SKM-1 treated with dmso at 0.1 percent for 144 hours (cell line): ENCODE measurements around the gene DNAAF1.

Experiments
- DNase-seq: peaks from one replicate; lab custom pipeline; 2025; ENCODE audit not compliant: unreplicated experiment; lab: John Stamatoyannopoulos, UW

DNAAF1 gene

DNA sequence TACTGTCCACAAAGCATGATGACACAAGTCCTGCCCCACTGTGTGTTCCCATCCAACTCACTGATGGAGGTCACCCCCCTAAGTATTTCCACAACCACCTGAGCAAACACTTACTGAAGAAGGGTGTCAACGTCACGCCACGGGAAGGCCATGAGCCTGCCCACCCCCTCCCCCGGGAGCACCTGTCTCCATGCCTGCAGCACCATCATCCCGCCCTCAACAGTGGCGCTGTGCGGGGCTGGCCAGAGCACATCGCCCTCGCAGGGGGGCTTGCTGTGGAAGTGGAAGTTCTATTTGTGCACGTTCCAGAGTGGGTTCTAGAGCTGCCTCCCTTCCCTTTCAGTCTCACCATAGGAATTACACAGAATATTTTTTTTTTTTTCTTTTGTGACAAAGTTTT, 24.1 kb upstream of the DNAAF1 start:
- DNase-seq = no peak

DNA sequence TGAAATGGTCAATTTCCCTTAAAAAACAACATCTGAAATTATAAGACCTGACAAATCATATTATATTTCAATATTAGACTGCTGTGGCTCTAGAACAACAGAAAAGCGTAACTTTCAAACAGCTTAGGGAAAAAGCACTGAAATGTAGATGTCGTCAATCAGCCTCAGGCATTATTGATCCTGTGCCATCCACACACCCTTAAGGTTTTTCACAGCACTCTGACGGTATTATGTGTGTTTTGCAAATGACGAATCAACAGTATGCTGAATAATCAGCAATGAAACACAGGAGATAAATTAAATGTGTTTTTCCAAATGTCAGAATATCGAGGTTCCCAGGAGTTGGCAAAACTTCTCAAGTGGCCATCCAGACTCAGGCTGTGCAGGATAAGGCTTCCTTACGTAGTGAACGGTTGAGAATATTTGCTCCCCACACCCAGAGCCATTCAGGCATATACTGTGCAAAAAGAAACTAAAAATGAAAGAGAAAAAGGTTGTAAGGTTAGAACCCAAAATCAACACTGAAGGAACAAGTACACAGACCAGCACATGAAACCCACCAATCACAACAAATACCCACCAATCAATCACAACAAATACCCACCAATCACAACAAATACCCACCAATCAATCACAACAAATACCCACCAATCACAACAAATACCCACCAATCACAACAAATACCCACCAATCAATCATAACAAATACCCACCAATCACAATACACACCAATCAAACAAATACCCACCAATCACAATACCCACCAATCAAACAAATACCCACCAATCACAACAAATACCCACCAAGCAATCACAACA, 20.6 kb upstream of the DNAAF1 start:
- DNase-seq = no peak

DNA sequence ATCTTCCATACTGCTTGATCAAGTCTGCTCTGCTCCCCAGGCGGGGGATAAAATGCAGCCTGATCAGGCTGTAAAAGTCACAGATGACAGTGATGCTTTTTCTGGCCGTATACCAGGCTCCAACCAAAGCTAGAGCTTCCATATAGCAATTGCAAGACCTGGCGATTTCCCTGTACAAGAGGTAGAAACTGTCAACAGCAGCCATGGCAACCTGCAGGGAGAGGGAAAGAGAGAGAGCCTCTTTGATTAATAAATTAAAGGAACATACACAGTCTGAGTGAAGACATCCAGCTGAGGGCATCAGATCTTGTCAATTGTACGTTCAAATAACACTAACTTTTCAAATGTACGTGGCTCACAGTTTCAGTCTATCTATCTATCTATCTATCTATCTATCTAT, 14.0 kb upstream of the DNAAF1 start:
- no peak for DNase-seq

GRCh38 chr16:84132527-84133285, 12.4 kb upstream of the DNAAF1 start:
- DNase-seq = no peak

DNA sequence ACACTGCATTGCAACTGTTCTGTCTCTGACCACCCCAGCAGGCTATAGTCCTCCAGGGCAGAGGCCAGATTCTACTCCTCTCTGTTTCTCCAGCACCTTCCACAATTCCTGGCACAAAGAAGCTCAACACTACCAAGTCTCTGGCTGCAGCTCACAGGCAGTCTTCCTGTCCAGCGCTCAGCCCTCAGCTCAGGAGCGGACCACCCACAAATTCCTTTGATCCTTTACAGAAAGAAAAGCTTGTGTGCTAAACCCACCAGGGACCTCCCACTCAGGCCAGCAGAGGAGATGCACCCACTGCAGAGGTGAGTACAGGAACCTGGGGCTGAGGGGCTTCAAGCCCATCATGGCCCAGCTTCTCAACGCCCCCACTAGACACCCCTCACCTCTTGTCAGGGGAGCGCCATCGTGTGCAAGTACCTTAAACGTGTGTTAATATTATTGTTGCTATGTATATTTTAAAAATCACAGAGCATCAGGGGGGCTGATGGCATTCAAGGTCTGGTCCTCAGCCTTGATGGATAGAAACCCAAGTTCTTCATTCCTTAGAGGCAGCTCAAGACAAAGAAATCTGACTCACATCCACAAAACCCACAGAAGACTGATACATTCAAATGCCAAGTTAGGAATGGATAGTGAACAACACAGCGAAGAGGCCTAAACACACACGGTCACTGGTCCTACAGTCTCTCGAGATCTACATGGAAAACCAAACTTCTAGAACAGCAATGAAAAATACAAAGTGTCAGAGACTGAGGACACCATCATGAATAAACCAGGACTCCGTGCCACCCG, 8.6 kb upstream of the DNAAF1 start:
- no peak for DNase-seq

DNA sequence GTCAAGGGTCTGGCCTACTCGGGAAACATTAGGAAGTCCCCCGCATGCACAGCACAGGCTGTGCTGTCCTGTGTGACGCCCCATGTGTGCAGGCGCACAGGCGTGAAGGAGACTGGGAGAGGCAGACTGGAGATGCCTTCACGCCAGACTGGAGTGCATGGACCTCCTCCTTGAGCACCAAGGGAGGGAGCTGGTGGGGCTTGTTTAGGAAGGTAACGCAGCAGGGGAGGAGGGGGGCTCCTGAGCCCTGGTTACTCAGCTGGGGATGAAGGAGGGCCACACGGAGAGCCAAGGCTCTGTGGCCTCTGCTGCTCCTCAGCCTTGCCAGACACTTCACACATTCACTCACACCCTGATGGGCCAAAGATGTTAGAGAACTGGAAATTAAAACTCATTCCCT, 7.8 kb upstream of the DNAAF1 start:
- no peak for DNase-seq

- DNase-seq = no peak
These were observed 7.2 kb upstream of the DNAAF1 start for GRCh38 chr16:84137769-84138357.

DNA sequence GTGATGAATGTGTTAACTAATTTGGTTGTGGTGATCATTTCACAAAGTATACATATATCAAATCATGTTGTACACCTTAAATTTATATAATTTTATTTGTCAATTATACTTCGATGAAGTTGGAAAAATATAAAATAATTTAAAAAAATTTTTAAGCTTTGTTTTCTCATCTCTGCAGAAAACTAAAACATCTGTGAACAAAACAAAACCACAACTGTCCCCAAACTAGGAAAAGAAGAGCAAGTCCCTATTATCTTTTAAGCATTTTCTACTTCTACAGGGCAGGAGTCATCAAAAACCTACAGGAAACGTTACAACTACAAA, 6.6 kb upstream of the DNAAF1 start:
- no peak for DNase-seq

GRCh38 chr16:84138824-84139627, 6.1 kb upstream of the DNAAF1 start:
- no peak for DNase-seq

DNA sequence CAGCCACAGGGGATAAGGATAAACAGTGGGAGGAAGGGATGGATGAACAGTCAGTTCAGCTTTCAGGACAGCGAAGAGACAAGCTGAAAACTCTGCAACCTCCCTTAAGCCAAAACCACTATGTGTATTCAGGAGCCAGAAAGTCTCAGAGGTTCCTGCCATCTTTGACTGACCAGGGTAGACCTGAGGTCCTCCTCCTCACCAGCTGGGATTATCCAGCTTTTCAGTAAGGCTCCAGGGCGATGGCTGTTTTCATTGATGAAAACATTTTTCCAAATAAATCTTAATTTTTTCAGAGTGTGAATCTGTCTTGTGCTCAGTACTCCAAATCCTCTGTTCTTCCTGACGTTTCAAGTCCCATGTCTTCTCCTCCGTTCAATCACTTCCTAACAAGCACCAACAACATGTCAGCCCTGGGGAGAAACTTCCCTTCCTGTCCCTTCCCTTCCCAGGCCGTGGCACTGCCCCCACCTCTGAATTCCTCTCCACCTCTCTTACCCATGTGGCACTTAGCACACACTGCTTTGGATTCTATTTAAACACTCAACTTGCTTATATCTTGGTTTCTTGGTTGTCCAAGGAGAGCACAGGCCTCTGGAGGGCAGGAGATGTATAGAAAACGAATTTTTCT, 5.4 kb upstream of the DNAAF1 start:
- DNase-seq = no peak

GRCh38 chr16:84141143-84141670, 3.9 kb upstream of the DNAAF1 start:
- DNase-seq = no peak

DNA sequence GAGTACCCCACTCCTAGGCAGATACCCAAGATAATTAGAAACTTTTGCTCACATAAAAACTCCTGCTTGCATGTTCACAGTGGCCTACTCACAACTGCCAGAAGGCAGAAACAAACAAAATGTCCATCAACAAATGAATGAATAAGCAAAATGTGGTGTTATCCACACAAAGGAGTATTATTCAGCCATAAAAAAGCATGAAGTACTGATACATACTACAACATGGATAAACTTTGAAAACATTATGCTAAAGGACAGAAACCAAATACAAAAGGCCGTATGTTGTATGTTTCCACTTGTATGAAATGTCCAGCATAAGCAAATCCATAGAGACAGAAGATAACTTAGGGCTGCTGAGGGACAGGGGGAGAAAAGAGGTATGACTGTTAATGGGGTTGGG, 2.0 kb upstream of the DNAAF1 start:
- DNase-seq = no peak

GRCh38 chr16:84143784-84144199, 1.3 kb upstream of the DNAAF1 start:
- no peak for DNase-seq

- DNase-seq = no peak
These were observed 774 bp upstream of the DNAAF1 start for GRCh38 chr16:84144209-84144858.

- no peak for DNase-seq
These were observed 5.8 kb downstream of the DNAAF1 start for GRCh38 chr16:84150926-84151325.

DNA sequence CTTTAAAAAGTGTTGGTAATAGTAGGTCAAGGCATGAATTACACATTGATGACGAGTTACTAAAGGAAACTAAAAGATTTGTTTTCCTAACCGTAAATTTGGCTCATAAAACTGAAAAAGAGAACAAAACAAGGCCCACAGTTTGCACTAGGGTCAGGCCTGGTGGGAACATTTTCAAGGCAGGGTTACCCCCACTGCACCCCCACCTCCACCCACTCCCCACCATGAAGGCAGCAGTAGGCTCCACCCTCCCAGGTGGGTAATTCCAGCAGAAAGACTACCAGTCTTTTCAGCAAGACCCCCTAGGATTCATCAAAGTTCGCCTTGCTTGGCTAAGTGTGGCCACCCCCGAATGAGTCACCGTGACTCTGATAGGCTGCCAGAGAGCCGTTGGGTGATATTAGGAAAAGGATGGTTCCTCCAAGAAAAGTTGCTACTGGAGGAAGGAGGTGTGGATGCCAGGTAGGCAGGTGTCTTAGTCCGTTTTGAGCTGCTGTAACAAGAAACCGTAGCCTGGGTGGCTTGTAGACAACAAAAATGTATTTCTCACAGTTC, 8.6 kb downstream of the DNAAF1 start:
- DNase-seq = no peak

DNA sequence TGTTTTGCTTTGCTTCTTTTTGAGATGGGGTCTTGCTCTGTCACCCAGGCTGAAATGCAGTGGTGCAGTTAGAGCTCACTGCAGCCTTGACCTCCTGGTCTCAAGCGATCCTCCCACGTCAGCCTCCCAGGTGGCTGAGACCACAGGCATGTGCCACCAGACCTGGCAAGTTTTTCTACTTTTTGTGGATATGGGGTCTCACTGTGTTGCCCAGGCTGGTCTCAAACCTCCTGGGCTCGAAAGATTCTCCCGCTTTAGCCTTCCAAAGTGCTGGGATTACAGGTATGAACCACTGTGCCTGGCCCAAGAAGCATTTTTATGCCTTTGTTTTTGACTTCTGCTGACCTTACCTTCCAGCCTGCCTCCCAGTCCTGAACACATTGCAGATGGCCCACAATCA, 10.1 kb downstream of the DNAAF1 start:
- DNase-seq = no peak

DNA sequence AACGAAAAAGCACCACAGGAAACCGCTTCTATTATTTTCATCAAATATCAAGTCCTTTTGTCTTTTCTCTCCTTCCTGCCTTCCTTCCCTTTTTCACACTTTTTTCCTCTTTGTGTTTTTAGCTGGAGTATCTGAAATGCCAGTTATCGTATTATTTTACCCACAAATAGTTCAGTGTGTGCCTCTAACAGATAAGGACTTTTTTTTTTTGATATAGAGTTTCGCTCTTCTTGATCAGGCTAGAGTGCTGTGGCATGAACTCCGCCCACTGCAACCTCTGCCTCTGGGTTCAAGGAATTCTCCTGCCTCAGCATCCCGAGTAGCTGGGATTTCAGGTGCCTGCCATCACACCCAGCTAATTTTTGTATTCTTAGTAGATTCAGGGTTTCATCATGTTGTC, 10.7 kb downstream of the DNAAF1 start:
- no peak for DNase-seq

- no peak for DNase-seq
These were observed 11.3 kb downstream of the DNAAF1 start for GRCh38 chr16:84156342-84156784.
